ENCODE results near the gene MACROH2A1.

DNA sequence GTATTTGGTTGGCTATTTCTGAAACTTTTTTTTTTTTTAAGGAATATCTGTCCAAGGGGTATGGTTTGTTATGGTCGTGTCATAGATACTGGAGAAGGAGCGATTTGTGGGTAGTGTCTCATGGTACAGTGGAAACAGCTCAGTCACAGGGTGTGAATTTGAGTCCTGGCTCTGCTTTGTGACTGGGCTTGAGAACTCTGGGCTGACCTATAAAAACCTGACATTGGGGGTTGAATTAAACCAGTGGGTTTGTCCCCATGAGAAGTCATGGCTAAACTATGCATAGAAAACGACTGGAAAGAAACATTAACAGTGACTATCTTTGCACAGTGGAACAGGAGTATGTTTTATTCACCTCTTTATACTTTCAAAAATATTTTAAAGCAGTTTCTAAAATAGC lies 54.7 kb downstream of the MACROH2A1 start:
- TF ChIP-seq BACH2 (CRISPR knock-in tag; IDR thresholded peaks at IDR 0.05; ENCODE audit: borderline replicate concordance) (no peak), ZC3H10 (CRISPR knock-in tag; IDR thresholded peaks at IDR 0.05) (no peak), ZFP30 (CRISPR knock-in tag; IDR thresholded peaks at IDR 0.05) (no peak), ARNTL (CRISPR knock-in tag; IDR thresholded peaks at IDR 0.05; ENCODE audit: borderline replicate concordance, low read depth) (no peak), TOX (CRISPR knock-in tag; IDR thresholded peaks at IDR 0.05; ENCODE audit: borderline replicate concordance) (no peak), ZNF565 (CRISPR knock-in tag; conservative IDR thresholded peaks at IDR 0.05; ENCODE audit: low read depth) (no peak)

Data from SK-N-SH treated with all-trans-retinoic acid at 6 μM for 48 hours (cell line).